ENCODE data around the gene MATN1. TPM values are rescaled to one million over a fixed set of nuclear protein-coding genes. Genes with fewer than 3 reads are reported as not detected.

Gene MATN1
- total and polyA plus RNA-seq, 7 donors = 0.09 to 0.54 (median 0.36) TPM; not detected in 4

GRCh38 chr1:30699762-30700161 is 23.6 kb downstream of the MATN1 start:
- Histone ChIP-seq H3K4me3 (no peak overlapping the region), H3K27ac (no peak overlapping the region), H3K27me3 (no peaks in the 10 kb centered on the region), H3K9me3 (no peaks in the 10 kb centered on the region), H3K36me3 (no peaks in the 10 kb centered on the region), H3K4me1 (peaks cover 0 to 70% (median 60%) of the 10 kb centered on the region in 4 donors)
- TF ChIP-seq POLR2AphosphoS5 (IDR thresholded peaks at IDR 0.05) (no peak), CTCF (IDR thresholded peaks at IDR 0.05) (no peak), POLR2A (IDR thresholded peaks at IDR 0.05) (no peak), EP300 (IDR thresholded peaks at IDR 0.05) (no peak)
- DNase-seq = no peak
- intact Hi-C loops (cut with DNase I) = loop anchor here (10.0 kb wide), 1 partner anchor 1575 kb away; the partner anchor contains the start of gene TMEM200B
- WGBS, 2 donors = 89% methylated on average over 1 of the region's 1 CpG

GRCh38 chr1:30698401-30698981 is 24.9 kb downstream of the MATN1 start:
- TF ChIP-seq POLR2A (IDR thresholded peaks at IDR 0.05) (no peak), CTCF (IDR thresholded peaks at IDR 0.05) (no peak), POLR2AphosphoS5 (IDR thresholded peaks at IDR 0.05) (no peak), EP300 (IDR thresholded peaks at IDR 0.05) (no peak)
- WGBS, 2 donors = 79 to 86% methylated on average over 17 of the region's 17 CpGs
- peak overlapping the region; percentile 32 to 76 (median 73) for H3K27ac ChIP-seq

GRCh38 chr1:30697571-30698376 is 25.6 kb downstream of the MATN1 start:
- H3K36me3 ChIP-seq = no peaks in the 10 kb centered on the region
- TF ChIP-seq POLR2A (IDR thresholded peaks at IDR 0.05) = no peak
- peak in 1 of 4 donors; percentile 45 for TF ChIP-seq POLR2AphosphoS5 (IDR thresholded peaks at IDR 0.05)
- no peaks in the 10 kb centered on the region for H3K27me3 ChIP-seq
- DNase-seq = peak; percentile 68
- intact Hi-C loops (cut with DNase I) = no loop called here
- H3K27ac ChIP-seq = peak overlapping the region; percentile 32 to 76 (median 73)
- peaks cover 0 to 75% (median 62%) of the 10 kb centered on the region in 4 donors for H3K4me1 ChIP-seq
- 68 to 79% methylated on average over 9 of the region's 9 CpGs for WGBS, 2 donors
- no peaks in the 10 kb centered on the region for H3K9me3 ChIP-seq
- no peak overlapping the region for H3K4me3 ChIP-seq

More at GRCh38 chr1:30698401-30698981, 24.9 kb downstream of the MATN1 start:
- DNase-seq = peak; percentile 72
- no peaks in the 10 kb centered on the region for H3K9me3 ChIP-seq
- H3K4me1 ChIP-seq = peaks cover 0 to 71% (median 61%) of the 10 kb centered on the region in 4 donors
- H3K4me3 ChIP-seq = no peak overlapping the region
- H3K36me3 ChIP-seq = no peaks in the 10 kb centered on the region
- intact Hi-C loops (cut with DNase I) = no loop called here
- no peaks in the 10 kb centered on the region for H3K27me3 ChIP-seq

GRCh38 chr1:30696831-30697230 is 26.6 kb downstream of the MATN1 start:
- Histone ChIP-seq H3K4me1 (peaks cover 0 to 75% (median 62%) of the 10 kb centered on the region in 4 donors), H3K27ac (peak overlapping the region in 3 of 4 donors; percentile 72 to 76 (median 74)), H3K9me3 (no peaks in the 10 kb centered on the region), H3K4me3 (no peak overlapping the region), H3K27me3 (no peaks in the 10 kb centered on the region), H3K36me3 (no peaks in the 10 kb centered on the region)
- peak; percentile 42 for DNase-seq
- intact Hi-C loops (cut with DNase I) = no loop called here
- TF ChIP-seq POLR2AphosphoS5 (IDR thresholded peaks at IDR 0.05) = no peak
- TF ChIP-seq CTCF (IDR thresholded peaks at IDR 0.05) = no peak
- no peak for TF ChIP-seq POLR2A (IDR thresholded peaks at IDR 0.05)
- TF ChIP-seq EP300 (IDR thresholded peaks at IDR 0.05) = no peak
- WGBS, 2 donors = 92% methylated on average over 6 of the region's 6 CpGs

- no peaks in the 10 kb centered on the region for H3K9me3 ChIP-seq
- peak overlapping the region in 3 of 4 donors; percentile 72 to 76 (median 74) for H3K27ac ChIP-seq
- H3K4me3 ChIP-seq = no peak overlapping the region
- TF ChIP-seq POLR2AphosphoS5 (IDR thresholded peaks at IDR 0.05) (peak; percentile 34 to 45 (median 44)), POLR2A (IDR thresholded peaks at IDR 0.05) (no peak)
- DNase-seq = peak; percentile 92
- H3K36me3 ChIP-seq = no peaks in the 10 kb centered on the region
- peaks cover 0 to 62% (median 51%) of the 10 kb centered on the region in 4 donors for H3K4me1 ChIP-seq
- 38 to 45% methylated on average over 6 of the region's 6 CpGs for WGBS, 2 donors
- intact Hi-C loops (cut with DNase I) = no loop called here
- H3K27me3 ChIP-seq = no peaks in the 10 kb centered on the region
Observed at GRCh38 chr1:30695439-30695841, 27.9 kb downstream of the MATN1 start.
